Hepatocyte (in vitro differentiated cells): Measurements from ENCODE around the gene RGS14.
"Not testable (repeated sequence)": the region's sequence is repeated elsewhere in the genome, so short reads cannot be mapped to it uniquely, and the experiment has no call there.

Experiments used
- CTCF ChIP-seq: fragments of 200-600 bp; sonication (generic); IDR thresholded peaks from 2 replicates; pipeline ENCODE4 v1.5.1; 2016; ENCODE audit warnings: antibody characterized with exemption, mild to moderate bottlenecking; ENCODE audit not compliant: poor library complexity
- EZH2 ChIP-seq: fragments of 200-600 bp; sonication (generic); IDR thresholded peaks from 2 replicates; pipeline ENCODE4 v1.6.1; 2016; ENCODE audit warnings: antibody characterized with exemption, mild to moderate bottlenecking, borderline replicate concordance

GRCh38 chr5:177343000-177343399 lies 14.7 kb upstream of the RGS14 start:
- not testable (repeated sequence) for TF ChIP-seq CTCF, EZH2
